HG03045 (cell line): Measurements from ENCODE around the gene BRSK1.

Experiments used
- ATAC-seq: cut with Tn5 transposase; IDR thresholded peaks from one replicate; pipeline ENCODE4 v1.9.1; 2021; ENCODE audit warnings: mild to moderate bottlenecking, moderate library complexity; ENCODE audit not compliant: unreplicated experiment

Gene BRSK1

DNA sequence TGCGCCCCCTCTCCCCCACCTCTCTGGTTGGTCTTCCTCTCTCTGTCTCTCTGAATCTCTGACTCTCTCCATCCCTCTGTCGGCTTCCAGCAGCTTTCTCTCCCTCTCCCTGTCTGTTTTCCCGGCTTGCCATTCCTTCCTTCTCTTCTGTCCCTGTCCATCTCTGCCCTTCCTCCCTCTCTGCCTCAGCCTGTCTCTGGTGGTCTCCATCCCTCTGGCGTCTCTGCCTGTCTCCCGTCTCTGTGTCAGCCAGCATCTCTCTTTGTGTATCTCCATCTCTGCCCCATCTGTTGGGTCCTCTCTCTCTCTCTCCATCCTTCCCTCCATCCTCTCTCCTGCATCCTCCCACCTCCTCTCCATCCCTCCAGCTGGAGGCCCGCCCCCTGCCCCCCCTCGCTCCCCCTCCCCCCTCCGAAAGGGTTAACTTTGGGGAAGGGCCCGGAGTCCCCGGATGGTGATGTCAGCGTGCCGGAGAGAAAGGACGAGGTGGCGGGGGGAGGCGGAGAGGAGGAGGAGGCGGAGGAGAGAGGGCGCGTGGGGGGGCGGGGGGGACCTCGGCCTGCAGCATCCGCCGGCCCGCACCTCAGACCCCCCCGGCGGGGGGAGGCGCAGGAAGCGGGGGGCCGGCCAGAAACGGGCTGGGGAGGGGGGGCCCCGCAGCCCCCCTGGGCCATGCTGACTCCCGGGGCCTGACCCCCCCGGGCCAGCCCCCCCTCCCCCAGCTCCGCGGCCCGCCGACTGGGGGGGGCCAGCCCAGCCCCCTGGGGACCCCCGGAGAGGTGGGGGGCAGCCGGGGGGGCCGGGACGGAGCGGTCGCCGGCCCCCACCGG lies at the start of gene BRSK1:
BRSK1 (plus strand) TSS at position 450 of the 830 bp plus-strand sequence. CDS start 446 bp downstream, outside the sequence.
- ATAC-seq, result no peak

- no peak for ATAC-seq
Observed at GRCh38 chr19:55238030-55238429, 45.8 kb upstream of the BRSK1 start.

DNA sequence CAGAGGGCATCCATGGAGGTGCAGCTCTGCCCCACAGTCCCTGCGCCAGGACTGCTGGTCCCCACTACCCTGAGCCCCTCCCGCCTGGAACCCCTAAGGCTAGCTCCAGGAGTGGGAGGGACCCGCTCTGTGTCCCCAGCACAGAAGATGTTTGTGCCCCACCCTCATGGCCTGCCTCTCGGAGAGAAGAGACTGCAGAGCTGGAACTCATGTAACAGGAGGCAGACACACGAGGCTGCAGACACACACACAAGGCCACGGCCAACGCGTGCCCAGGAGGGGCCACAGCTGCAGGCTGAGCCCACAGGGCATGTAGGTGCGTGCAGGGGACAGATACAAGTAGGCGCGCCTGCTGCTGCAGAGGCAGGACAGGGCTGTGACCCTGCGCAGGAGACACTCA lies 44.8 kb upstream of the BRSK1 start:
- ATAC-seq, result no peak

- no peak for ATAC-seq
Observed at GRCh38 chr19:55240713-55241020, 43.1 kb upstream of the BRSK1 start.

GRCh38 chr19:55241143-55241934 lies 42.5 kb upstream of the BRSK1 start:
- no peak for ATAC-seq

- no peak for ATAC-seq
Observed at GRCh38 chr19:55241935-55242464, 41.8 kb upstream of the BRSK1 start.

DNA sequence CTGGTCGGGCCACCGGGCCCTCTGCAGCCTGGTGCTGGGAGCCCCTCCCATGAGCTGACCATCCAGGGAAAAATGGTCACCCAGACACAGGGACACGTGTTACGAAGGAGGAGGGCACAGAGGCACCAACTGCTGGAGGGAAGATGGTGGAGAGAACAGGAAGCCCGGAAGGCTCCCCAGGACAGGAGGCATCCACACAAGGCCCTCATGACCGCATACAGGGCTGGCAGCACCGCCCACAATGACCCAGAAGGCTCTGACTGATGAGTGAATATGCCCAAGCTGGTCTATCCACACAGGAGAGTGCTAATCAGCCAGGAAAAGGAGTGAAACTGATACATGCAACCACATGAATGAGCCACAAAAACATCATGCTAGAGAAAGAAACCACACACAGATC lies 41.3 kb upstream of the BRSK1 start:
- no peak for ATAC-seq

DNA sequence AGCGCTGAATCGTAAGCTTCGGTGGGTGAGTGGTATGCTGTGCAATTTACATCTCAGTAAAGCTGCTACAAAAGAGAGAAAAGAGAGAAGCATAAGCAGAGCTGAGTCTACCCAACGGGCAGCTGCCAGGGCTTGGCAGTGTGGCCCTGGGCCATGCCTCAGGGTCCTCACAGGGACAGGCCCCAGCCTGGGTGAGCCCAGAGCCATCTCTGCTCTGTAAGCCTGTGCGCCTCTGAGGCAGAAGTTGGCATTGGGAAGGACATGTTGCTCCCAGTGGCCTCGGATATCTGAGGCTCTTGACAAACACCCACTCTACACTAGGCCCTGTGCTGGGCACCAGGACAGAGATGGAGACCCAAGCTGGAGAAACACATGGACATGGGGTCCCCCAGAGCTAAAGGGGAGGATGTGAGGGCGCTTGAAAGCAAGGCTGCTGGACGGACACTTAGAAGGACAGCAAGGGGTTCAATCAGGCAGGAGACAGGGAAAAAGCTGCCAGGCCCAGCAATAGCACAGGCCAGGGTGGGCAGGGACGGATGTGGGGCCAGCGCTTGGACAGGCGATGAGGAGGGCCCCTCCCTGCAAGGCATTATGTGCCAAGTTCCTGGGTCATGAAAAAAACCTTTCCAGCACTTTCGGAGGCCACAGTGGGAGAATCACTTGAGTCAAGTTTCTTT lies 39.7 kb upstream of the BRSK1 start:
- ATAC-seq, result no peak

GRCh38 chr19:55245236-55245904 lies 38.4 kb upstream of the BRSK1 start:
- ATAC-seq, result no peak

- ATAC-seq, result no peak
Observed at GRCh38 chr19:55246462-55247451, 37.0 kb upstream of the BRSK1 start.

- no peak for ATAC-seq
Observed at GRCh38 chr19:55247621-55248099, 36.1 kb upstream of the BRSK1 start.

GRCh38 chr19:55248166-55248675 lies 35.6 kb upstream of the BRSK1 start:
- no peak for ATAC-seq

GRCh38 chr19:55248704-55249103 lies 35.1 kb upstream of the BRSK1 start:
- ATAC-seq, result no peak

GRCh38 chr19:55249841-55250240 lies 34.0 kb upstream of the BRSK1 start:
- ATAC-seq, result no peak

- ATAC-seq, result no peak
Observed at GRCh38 chr19:55250262-55251036, 33.3 kb upstream of the BRSK1 start.

- no peak for ATAC-seq
Observed at GRCh38 chr19:55251341-55252081, 32.3 kb upstream of the BRSK1 start.

GRCh38 chr19:55252760-55253663 lies 30.8 kb upstream of the BRSK1 start:
- no peak for ATAC-seq
